Renal cortex interstitium (tissue), 15 donors: Measurements from ENCODE around the gene XRRA1. TPM values are rescaled to one million over a fixed set of nuclear protein-coding genes. Genes with fewer than 3 reads are reported as not detected.
A peak's percentile ranks its signal among the peaks of the same experiment; 100 is the strongest.
"Not testable (repeated sequence)": the region's sequence is repeated elsewhere in the genome, so short reads cannot be mapped to it uniquely, and the experiment has no call there.

ENCODE experiments used
- DNase-seq, 11 donors: peaks; one replicate each; pipeline ENCODE4 v3.0.0-alpha.2; 2013; ENCODE audit warnings: low read depth in 9 of 11, low spot score in 4 of 11; ENCODE audit errors: extremely low read depth in 1 of 11
- long read RNA-seq, 16 experiments: transcript quantifications; one replicate each; lab custom pipeline, GENCODE V29; 2026
- polyA plus RNA-seq, 3 donors: library from polyadenylated mRNA; unstranded; fragments of 120-200 nt; gene quantifications; one replicate each; pipeline ENCODE4 v1.2.1, GENCODE V29; 2013; ENCODE audit not compliant: insufficient read length in 3 of 3

The XRRA1 gene
- polyA plus RNA-seq: 10 to 100 TPM in 1 of 3 donors, 1 to 10 TPM in 2; 6.2 to 14.6 (median 9.8) TPM
- long read RNA-seq, donor 1, partial matches to known transcripts: 404 of 404 reads
- long read RNA-seq, donor 1, other reads (novel, unspliced or antisense): 0 of 404 reads
- long read RNA-seq, donor 2, partial matches to known transcripts: 331 of 331 reads
- long read RNA-seq, donor 2, other reads (novel, unspliced or antisense): 0 of 331 reads
- long read RNA-seq, donor 3, partial matches to known transcripts: 0 of 1 reads
- long read RNA-seq, donor 3, other reads (novel, unspliced or antisense): 0 of 1 reads
- long read RNA-seq, donor 4: 0 reads
- long read RNA-seq, donor 5: 0 reads
- long read RNA-seq, donor 6, partial matches to known transcripts: 446 of 446 reads
- long read RNA-seq, donor 6, other reads (novel, unspliced or antisense): 0 of 446 reads
- long read RNA-seq, donor 7: 0 reads
- long read RNA-seq, donor 8, partial matches to known transcripts: 115 of 540 reads
- long read RNA-seq, donor 8, other reads (novel, unspliced or antisense): 425 of 540 reads
- long read RNA-seq, donor 9: 0 reads
- long read RNA-seq, donor 10, partial matches to known transcripts: 524 of 524 reads
- long read RNA-seq, donor 10, other reads (novel, unspliced or antisense): 0 of 524 reads
- long read RNA-seq, donor 11, partial matches to known transcripts: 317 of 317 reads
- long read RNA-seq, donor 11, other reads (novel, unspliced or antisense): 0 of 317 reads
- long read RNA-seq, donor 12: 0 reads
- long read RNA-seq, donor 13: 0 reads
- long read RNA-seq, donor 14: 0 reads
- long read RNA-seq, donor 15: 0 reads
- long read RNA-seq, donor 16, partial matches to known transcripts: 1,036 of 1,061 reads
- long read RNA-seq, donor 16, other reads (novel, unspliced or antisense): 25 of 1,061 reads

GRCh38 chr11:74948898-74949752, at the start of gene XRRA1, which contains the start of gene SPCS2:
Gene XRRA1 (minus strand): TSS chr11:74949091. CDS start chr11:74940878, 8,213 bp downstream.
Gene SPCS2 (plus strand): TSS chr11:74949266. CDS start chr11:74949286, 20 bp downstream.
- peak; percentile 84 to 98 (median 95) for DNase-seq

GRCh38 chr11:74992852-74993251, 44.0 kb upstream of the XRRA1 start:
- DNase-seq: no peak

- no peak for DNase-seq
These were observed 42.0 kb upstream of the XRRA1 start for GRCh38 chr11:74990941-74991340.

GRCh38 chr11:74990150-74990549, 41.3 kb upstream of the XRRA1 start:
- not testable (repeated sequence) for DNase-seq

GRCh38 chr11:74989260-74989638, 40.4 kb upstream of the XRRA1 start:
- no peak for DNase-seq

- DNase-seq: peak; percentile 41 to 62 (median 53)
These were observed 39.8 kb upstream of the XRRA1 start, which contains the start of gene NEU3 for GRCh38 chr11:74988541-74989259. Gene NEU3 (plus strand): TSS chr11:74988933. CDS start chr11:74989061, 128 bp downstream.

GRCh38 chr11:74984730-74985129, 35.8 kb upstream of the XRRA1 start:
- DNase-seq: no peak

- DNase-seq: no peak
These were observed 35.2 kb upstream of the XRRA1 start for GRCh38 chr11:74984070-74984469.

- DNase-seq: no peak
These were observed 33.0 kb upstream of the XRRA1 start for GRCh38 chr11:74981888-74982287.

GRCh38 chr11:74980634-74981033, 31.7 kb upstream of the XRRA1 start:
- no peak for DNase-seq

- no peak for DNase-seq
These were observed 29.1 kb upstream of the XRRA1 start for GRCh38 chr11:74978041-74978440.

- DNase-seq: no peak
These were observed 22.5 kb upstream of the XRRA1 start for GRCh38 chr11:74971424-74971823.

- no peak for DNase-seq
These were observed 22.0 kb upstream of the XRRA1 start for GRCh38 chr11:74970852-74971395.

- no peak for DNase-seq
These were observed 17.8 kb upstream of the XRRA1 start for GRCh38 chr11:74966651-74967050.

- DNase-seq: not testable (repeated sequence)
These were observed 11.2 kb upstream of the XRRA1 start for GRCh38 chr11:74960128-74960527.

- DNase-seq: no peak
These were observed 9.2 kb upstream of the XRRA1 start for GRCh38 chr11:74957937-74958629.

- no peak for DNase-seq
These were observed 7.6 kb upstream of the XRRA1 start for GRCh38 chr11:74956397-74957015.
